ENCODE measurements around the gene DLG2.
"Not testable (repeated sequence)": the region's sequence is repeated elsewhere in the genome, so short reads cannot be mapped to it uniquely, and the experiment has no call there.

Gene DLG2

DNA sequence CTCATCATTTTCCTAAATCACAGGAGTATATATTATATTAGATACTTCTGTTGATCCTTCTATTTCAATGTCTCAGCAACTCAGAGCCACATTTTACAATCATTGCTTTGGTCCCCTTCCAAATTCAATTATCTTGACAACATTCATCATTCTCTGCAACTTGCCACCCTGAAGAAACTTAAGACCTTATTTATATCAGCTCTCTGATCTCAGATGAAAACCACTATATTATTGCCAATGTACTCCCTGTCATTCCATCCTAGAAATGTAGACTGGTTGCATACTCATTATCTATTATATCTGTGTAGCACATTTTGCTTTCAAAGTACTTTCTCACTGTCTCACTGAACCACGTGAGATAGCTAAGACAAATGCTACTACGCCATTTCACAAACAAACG, 379.3 kb downstream of the DLG2 start:
- Mint-ChIP-seq H3K27me3 (ENCODE audit: low read depth) (no peaks in the 10 kb centered on the region), H3K27ac (peak overlapping the region in 1 of 3 experiments; percentile 43), H3K4me1 (peaks cover 5% of the 10 kb centered on the region), H3K36me3 (ENCODE audit: low read depth) (no peaks in the 10 kb centered on the region), H3K4me3 (no peak overlapping the region), H3K9me3 (no peaks in the 10 kb centered on the region)
- TF ChIP-seq, protein P1, sequence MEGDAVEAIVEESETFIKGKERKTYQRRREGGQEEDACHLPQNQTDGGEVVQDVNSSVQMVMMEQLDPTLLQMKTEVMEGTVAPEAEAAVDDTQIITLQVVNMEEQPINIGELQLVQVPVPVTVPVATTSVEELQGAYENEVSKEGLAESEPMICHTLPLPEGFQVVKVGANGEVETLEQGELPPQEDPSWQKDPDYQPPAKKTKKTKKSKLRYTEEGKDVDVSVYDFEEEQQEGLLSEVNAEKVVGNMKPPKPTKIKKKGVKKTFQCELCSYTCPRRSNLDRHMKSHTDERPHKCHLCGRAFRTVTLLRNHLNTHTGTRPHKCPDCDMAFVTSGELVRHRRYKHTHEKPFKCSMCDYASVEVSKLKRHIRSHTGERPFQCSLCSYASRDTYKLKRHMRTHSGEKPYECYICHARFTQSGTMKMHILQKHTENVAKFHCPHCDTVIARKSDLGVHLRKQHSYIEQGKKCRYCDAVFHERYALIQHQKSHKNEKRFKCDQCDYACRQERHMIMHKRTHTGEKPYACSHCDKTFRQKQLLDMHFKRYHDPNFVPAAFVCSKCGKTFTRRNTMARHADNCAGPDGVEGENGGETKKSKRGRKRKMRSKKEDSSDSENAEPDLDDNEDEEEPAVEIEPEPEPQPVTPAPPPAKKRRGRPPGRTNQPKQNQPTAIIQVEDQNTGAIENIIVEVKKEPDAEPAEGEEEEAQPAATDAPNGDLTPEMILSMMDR (IDR thresholded peaks at IDR 0.05; ENCODE audit: unreplicated experiment in 3 of 3) = no peak

- Mint-ChIP-seq H3K9me3 (no peaks in the 10 kb centered on the region), H3K4me3 (no peak overlapping the region), H3K36me3 (ENCODE audit: low read depth) (no peaks in the 10 kb centered on the region), H3K27ac (no peak overlapping the region), H3K27me3 (ENCODE audit: low read depth) (no peaks in the 10 kb centered on the region), H3K4me1 (no peaks in the 10 kb centered on the region)
- TF ChIP-seq, protein P1 (IDR thresholded peaks at IDR 0.05; ENCODE audit: unreplicated experiment in 3 of 3) = no peak
Observed at GRCh38 chr11:85238906-85239305, 388.2 kb downstream of the DLG2 start.

DNA sequence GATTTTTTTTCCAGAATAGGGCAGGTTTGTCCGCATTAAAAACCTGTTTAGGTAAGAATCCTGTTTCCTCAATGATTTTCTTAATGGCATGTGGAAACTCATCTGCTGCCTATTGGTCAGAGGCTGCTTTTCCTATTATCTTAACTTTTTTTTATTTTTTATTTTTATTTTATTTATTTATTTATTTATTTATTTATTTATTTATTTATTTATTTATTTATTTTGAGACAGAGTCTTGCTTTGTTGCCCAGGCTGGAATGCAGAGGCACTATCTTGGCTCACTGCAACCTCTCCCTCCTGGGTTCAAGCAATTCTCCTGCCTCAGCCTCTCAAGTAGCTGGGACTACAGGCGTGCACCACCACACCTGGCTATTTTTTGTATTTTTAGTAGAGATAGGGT, 389.1 kb downstream of the DLG2 start:
- not testable (repeated sequence) for H3K9me3 Mint-ChIP-seq; H3K36me3 Mint-ChIP-seq (ENCODE audit: low read depth); H3K27me3 Mint-ChIP-seq (ENCODE audit: low read depth); H3K27ac Mint-ChIP-seq; H3K4me1 Mint-ChIP-seq; H3K4me3 Mint-ChIP-seq

- Mint-ChIP-seq H3K27ac (no peak overlapping the region), H3K27me3 (ENCODE audit: low read depth) (no peaks in the 10 kb centered on the region), H3K4me3 (no peak overlapping the region), H3K4me1 (no peaks in the 10 kb centered on the region), H3K9me3 (no peaks in the 10 kb centered on the region), H3K36me3 (ENCODE audit: low read depth) (no peaks in the 10 kb centered on the region)
- TF ChIP-seq, protein P1 (IDR thresholded peaks at IDR 0.05; ENCODE audit: unreplicated experiment in 3 of 3) = no peak
Observed at GRCh38 chr11:85236211-85236610, 390.9 kb downstream of the DLG2 start.

DNA sequence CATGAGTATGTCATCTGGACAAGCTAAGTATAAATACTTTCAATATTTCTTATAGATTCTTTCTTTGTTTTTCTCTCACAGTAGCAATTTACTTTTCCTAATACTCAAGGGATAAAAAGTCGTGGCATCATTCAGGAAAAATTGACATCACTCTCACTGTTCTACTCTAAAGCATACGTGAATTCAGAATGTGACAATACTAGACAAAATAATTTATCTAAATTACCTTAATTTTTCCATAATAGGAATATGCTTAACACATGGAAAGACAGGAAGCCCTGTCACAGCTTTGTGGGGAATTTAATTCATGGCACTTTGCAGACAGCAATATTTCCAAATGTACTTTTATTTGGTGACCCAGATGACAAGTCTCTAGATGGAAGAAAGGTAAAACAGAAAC, 394.6 kb downstream of the DLG2 start:
- Mint-ChIP-seq H3K27ac (no peak overlapping the region), H3K9me3 (peaks cover 4% of the 10 kb centered on the region), H3K36me3 (ENCODE audit: low read depth) (no peaks in the 10 kb centered on the region), H3K4me3 (no peak overlapping the region), H3K27me3 (ENCODE audit: low read depth) (no peaks in the 10 kb centered on the region), H3K4me1 (no peaks in the 10 kb centered on the region)
- TF ChIP-seq, protein P1 (IDR thresholded peaks at IDR 0.05; ENCODE audit: unreplicated experiment in 3 of 3) = no peak

DNA sequence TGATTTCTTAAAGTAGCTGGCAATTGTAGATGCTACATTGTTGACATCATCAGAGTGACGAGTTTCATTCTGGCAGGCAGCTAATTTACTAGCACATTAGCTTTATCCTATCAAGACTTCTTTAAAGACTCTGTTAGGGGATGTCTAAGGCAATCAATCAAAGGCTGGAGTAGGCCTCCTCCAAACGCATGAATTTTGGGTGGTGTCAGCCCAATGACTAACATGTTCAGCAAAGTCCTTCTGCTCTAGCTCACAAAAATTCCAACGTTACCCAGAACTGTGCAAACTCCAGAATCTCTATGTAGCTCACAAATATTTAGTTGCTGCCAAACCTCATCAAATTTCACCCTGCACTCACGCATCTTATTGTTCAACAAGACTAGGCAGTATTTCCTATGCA, 395.6 kb downstream of the DLG2 start:
- Mint-ChIP-seq H3K9me3 (peaks cover 4% of the 10 kb centered on the region), H3K4me1 (no peaks in the 10 kb centered on the region), H3K4me3 (no peak overlapping the region), H3K27me3 (ENCODE audit: low read depth) (no peaks in the 10 kb centered on the region), H3K36me3 (ENCODE audit: low read depth) (no peaks in the 10 kb centered on the region), H3K27ac (no peak overlapping the region)
- TF ChIP-seq, protein P1 (IDR thresholded peaks at IDR 0.05; ENCODE audit: unreplicated experiment in 3 of 3) = no peak

DNA sequence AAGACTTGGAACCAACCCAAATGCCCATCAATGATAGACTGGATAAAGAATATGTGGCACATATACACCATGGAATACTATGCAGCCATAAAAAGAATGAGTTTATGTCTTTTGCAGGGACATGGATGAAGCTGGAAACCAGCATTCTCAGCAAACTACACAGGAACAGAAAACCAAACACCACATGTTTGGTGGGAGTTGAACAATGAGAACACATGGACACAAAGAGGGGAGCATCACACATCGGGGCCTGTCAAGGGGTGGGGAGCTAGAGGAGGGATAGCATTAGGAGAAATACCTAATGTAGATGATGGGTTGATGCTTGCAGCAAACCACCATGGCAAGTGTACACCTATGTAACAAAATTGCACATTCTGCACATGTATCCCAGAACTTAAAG, 397.4 kb downstream of the DLG2 start:
- H3K4me1 Mint-ChIP-seq; H3K9me3 Mint-ChIP-seq; H3K36me3 Mint-ChIP-seq (ENCODE audit: low read depth); H3K4me3 Mint-ChIP-seq; H3K27me3 Mint-ChIP-seq (ENCODE audit: low read depth); H3K27ac Mint-ChIP-seq: not testable (repeated sequence)

Measured in nephron (organoid).